Bone marrow (tissue), 2 donors: ENCODE data around the gene RIN3.
A peak's percentile ranks its signal among the peaks of the same experiment; 100 is the strongest.
"Not testable (repeated sequence)": the region's sequence is repeated elsewhere in the genome, so short reads cannot be mapped to it uniquely, and the experiment has no call there.

Experiments used
- DNase-seq, 2 donors: peaks; one replicate each; lab custom pipeline; 2025; lab: John Stamatoyannopoulos, UW

Gene RIN3

DNA sequence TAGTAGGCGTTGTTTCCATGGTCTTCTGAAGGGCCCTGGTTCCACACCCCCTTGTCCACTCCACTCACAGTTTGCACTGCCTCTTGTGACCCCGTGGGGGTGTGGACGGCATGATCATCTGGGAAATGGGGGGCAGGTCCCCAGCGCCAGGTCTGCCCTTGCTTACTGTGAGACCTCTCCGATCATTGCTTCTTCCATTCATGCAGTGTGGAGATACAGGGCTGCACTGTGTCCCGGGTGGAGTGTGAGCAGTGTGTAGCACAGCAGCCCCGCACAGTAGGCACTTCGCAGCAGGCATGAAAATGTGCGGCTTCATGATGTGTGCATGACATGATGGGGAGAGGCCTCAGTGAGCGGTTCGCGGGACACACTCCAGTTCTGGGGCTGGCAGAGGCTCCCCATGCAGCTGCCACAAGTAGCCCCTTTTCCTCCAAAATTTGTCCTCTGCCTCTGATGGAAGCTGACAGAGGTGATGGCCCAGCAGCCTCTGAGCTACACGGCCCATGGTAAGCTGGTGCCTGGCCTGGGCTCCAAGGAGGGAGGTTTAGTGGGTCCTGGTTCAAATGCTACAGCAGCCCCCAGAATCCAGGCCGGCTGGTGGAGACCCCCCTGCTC, 15.0 kb downstream of the RIN3 start:
- no peak for DNase-seq

DNA sequence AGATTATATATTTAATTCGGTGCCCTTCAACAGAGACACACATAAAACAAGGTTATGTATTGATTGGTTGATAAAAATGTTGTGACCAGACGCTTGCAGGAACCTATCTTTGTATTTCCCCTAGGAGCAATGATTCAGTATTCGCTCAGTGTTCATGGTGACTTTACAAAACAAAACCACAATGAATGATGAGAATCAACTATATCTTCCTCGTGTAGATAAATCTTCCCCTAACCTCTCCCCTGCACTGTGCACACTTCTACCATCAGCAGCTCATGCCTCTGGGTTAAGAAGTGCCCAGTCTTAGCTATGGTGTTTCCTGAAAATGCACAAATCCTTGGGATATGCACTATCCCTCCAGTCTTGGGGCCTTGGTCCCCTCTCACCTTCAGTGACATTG, 16.3 kb downstream of the RIN3 start:
- DNase-seq = no peak

DNA sequence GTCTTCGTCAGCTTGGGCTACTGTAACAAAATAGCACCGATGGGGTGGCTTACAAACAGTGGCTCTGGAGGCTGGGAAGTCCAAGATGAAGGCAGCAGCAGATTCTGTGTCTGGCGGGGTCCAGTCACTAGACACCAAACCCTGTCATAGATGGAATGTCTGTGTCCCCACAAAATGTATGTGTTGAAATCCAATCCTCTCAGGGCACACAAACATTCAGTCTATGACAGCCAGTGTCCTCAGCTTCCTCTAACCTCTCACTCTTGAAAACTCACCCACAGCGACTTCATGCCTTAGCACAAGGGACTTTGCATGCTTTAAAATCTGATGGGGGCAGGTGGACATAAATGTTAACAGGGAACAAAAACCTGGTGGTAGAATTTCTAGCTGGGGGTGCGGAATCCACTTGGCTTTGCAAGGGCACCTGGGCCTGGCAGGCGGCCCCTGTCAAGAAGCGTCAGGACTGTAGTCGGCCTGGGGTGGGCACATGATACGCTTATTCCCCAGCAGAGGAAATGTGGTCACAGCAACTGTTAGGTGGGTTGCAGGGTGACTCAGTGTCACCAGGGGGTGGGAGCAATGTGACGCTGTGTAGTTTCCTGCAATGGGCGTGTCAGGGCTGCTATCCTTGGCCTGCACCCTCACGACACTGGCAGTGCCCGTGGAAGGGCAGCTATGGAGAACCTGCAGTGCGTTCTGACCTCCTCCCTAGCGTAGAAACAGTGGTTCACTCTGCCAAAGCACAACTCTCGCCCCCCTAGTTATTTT, 17.7 kb downstream of the RIN3 start:
- peak in 1 of 2 donors; percentile 14 for DNase-seq

DNA sequence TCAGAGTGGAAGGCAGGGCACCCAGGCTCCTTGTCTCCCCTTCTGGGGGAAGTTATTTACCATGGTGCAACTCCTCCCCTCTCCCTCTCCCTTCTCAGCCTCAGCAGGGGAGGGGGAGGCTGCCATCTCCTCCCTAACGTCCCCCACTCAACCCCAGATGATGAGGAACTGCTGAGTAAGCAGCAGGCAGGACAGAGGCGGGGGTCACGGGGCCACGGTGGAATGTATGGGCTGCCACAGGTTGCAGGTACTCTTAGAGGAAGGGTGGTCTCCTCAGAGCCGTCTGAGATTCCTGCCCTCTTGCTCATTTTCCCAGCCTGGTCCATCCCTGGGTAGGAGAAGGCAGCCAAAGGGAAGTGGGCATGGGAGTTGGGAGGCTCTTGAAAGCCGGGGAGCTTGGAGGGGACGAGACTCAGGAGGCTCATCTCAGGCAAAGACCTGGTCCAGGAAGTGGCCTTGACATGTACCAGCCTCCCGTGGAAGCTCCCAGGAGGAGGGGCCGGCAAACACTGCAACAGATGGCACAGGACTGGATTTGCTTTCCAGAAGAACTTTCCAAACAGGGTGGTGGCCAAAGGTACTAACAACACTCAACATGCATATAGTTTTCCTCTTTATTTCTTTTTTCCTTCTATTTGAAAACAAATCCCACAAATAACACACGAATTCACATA, 19.0 kb downstream of the RIN3 start:
- no peak for DNase-seq

DNA sequence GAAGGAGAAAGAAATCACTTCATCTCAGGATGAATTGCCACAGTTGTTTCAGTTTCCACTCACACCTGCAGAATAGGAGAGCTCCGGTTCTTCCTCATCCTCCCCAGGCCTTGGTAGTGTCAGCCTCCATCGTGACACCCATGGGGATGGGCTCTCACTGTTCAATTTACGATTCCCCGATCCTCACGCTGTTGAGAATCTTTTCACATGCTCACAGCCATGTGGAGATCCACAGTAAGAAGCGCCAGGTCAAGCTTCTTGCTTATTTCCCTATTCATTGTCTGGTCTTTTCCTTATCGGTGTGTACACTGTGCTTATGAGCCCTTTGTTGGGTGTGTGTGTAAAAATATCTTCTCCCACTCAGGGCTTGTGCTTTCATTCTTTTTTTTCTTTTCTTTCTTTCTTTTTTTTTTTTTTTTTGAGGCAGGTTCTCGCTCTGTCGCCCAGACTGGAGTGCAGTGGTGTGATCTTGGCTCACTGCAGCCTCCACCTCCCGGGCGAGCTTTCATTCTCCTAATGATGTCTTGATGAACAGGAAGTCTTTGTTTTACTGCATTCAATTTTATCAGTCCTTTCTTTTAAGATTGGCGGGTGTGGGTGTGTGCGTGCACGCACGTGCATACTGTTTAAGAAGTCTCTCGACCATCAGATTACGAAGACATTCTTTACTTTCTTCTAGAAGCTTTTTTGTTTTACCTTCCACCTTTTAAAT, 21.5 kb downstream of the RIN3 start:
- DNase-seq = no peak

DNA sequence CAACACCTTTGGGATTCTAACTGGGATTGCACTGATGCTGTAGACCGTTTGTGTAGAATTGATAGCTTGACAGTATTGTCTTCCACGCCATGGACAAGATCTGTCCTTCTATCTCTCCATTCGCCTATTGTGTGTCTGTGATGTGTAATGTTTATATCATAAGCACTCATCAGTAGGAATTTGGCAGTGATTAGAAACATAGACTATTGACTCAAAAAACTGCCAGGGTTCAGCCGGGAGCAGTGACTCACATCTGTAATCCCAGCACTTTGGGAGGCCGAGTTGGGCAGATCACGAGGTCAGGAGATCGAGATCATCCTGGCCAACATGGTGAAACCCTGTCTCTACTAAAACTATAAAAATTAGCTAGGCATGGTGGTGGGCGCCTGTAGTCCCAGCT, 22.6 kb downstream of the RIN3 start:
- not testable (repeated sequence) for DNase-seq

DNA sequence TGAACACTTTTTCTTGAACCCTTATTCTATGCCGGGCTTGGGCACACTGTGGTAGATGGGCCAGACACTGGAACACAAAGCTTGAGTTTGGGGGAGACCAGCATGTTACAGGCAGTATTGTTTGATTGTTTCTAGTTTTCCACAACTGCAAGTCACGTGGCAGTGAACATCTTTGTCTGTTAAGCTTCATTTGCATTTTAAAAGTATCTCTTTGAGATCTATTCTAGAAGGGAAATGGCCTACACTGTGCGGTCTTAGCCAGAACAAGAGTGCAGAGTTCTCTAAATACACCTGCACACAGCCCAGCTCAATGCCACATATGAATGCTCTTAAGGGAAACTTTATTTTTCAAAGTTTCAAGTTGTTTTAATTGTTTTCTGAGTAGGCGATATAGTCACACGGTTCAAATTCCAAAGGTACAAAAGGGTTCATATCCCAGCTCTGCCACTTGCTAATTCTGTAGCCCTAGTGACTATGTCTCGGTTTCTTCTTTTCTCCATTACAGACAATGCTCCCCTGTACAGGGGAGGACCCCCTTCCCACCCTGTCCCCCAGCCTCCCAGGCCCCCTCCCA, 24.9 kb downstream of the RIN3 start:
- DNase-seq = no peak

DNA sequence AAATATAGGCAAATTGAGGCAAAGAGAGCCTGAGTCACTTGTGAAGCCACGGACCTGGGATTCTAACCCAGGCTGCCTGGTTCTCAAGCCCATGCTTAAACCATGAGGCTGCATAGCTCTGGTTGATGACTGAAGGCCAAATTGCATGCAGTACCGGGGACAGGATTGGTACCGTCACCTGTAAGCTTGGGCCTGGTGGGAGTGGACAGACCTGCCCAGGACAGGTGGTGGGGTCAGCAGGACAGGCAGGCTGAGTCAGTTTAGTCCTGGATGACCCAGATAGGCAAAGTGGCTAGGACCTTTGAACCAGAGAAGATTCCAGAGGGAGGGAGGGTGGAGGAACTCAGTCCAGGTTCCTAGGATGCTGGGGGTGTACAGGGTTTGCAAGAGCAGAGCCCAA, 25.8 kb downstream of the RIN3 start:
- no peak for DNase-seq

DNA sequence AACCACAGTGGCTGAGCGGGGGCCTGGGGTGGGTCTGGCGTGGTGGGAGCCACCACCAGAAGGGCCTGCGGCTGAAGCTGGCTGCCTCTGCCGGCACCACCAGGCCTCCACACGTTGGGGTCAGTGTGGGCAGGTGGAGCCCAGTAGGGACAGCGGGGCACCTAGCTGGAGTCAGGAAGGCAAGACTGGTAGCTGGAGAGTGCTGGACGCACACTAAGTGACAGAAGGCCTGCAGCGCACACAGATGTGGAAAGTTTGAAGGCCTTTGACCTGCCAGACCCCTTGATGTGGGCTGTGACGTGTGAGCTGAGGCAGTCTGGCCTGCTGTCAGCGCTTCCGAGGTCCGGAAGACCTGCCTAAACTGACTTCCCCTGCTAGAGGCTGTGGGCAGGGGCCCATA, 26.3 kb downstream of the RIN3 start:
- no peak for DNase-seq

DNA sequence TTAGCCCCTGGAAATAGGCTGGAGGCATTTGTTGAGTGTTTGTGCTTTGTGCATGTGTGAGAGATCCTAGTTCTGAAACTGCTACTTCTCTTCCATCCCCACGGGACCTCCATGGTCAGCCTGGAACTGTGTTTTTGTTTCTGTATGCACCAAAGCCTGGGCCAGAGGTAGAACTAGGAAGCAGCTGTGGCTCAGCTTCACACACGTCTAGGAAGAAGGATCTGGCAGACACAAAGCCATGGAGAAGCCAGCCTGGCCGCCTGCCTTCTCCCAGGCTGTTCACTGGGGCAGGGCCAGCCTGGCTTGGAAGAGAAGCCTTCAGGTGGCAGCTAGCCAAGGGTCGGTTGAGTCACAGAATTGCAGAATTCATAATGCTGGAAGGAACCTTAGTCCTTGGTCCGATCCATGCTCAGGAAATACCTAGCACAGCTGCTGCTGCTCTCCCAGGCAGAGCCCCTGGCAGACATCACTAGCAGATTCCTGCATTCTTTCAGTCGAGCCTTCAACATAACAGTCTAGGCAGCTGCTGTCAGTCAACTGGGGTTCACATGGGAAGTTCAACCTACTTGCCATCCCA, 27.0 kb downstream of the RIN3 start:
- DNase-seq = no peak

DNA sequence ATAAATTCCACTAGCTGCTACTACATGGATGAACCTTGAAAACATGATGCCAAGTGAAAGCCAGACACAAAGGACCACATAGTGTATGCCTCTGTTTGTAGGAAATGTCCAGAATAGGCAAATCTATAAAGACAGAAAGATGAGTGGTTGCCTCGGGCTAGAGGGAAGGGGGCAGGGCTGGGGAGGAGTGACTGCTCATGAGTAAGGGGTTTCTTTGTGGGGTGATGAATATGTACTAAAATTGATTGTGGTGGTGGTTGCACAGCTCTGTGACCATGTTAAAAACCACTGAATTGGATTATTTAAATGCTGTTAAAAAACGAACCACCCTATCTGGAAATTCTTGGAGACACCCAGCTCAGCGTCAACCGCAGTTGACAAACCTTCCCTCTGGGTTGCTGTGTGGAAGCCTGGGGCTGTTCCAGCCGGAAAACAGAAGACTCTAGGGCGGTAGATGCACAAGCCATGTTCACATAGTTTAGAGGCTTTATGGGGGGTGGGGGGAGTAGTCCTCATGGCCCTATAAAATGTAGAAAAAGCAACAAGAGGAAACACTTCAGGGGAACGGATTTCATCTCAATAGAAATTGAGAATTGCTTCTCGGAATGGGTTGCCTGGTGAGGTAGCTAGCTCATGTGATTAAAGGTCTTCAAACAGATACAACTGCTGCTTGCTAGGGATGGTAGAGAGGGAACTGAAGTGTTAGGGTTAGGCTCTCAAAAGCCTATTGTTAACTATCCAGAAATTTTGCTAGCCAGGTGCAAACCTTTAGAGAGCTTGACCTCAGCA, 29.4 kb downstream of the RIN3 start:
- DNase-seq = no peak

DNA sequence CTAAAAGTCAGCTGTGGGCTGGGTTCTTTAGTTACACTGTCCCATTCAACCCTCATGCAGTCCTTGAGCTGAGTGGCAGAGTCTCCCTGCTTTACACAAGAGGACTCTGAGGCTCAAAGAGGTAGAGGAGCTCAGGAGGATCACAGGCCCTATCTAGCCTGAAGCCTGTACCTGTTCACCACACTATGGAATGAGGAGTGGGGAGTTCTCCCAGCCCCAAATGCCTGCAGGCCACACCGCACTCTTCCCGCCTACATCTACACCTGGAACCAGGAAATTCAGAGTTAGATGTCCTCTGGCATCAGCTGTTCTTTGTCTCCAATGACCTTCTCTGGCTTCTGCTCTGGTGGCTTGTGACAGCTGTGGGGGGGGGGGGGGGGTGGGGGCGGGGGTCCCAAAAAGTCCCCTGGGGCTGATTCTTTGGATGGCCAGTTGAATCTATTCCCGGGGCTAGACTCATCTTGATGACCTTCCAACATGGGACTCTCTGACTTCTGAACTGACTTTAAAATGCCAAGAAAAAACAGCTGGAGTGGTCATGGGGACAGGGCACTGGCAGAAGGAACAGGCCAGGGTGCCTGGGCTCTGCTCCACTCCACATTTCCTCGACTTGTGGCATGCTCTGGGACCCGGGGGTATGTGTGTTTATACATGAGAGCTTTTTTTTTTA, 30.6 kb downstream of the RIN3 start:
- no peak for DNase-seq

DNA sequence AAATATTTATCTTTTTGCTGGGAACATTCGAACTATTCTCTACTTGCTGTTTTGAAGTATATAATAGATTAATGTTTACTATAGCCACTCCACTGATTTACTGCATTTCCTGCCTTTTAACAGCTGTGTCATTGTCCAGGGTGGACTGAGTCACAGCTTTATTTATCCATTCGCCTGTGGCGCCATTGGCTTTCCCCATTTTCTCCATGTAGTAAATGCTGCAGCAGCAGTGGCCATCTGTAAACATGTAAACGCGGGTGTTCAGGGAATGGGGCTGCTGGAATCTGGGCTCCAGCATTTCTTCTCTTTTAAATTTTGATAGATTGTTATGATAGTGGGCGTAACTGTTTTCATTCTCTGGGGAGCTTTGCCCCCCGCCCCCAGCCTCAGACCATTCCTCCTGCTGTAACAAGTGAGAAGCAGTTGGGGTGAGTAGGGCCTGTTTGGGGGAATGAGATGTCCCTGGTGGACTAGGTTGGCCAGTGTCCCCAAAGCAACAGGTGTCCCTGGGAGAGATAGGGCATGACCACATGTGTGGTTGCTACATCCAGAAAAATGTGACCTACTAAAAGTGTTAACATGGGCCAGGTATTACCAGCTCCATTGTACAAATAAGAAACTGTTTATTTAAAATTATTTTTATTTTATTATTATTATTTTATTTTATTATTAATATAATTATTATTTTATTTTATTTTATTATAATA, 32.9 kb downstream of the RIN3 start:
- DNase-seq = no peak

DNA sequence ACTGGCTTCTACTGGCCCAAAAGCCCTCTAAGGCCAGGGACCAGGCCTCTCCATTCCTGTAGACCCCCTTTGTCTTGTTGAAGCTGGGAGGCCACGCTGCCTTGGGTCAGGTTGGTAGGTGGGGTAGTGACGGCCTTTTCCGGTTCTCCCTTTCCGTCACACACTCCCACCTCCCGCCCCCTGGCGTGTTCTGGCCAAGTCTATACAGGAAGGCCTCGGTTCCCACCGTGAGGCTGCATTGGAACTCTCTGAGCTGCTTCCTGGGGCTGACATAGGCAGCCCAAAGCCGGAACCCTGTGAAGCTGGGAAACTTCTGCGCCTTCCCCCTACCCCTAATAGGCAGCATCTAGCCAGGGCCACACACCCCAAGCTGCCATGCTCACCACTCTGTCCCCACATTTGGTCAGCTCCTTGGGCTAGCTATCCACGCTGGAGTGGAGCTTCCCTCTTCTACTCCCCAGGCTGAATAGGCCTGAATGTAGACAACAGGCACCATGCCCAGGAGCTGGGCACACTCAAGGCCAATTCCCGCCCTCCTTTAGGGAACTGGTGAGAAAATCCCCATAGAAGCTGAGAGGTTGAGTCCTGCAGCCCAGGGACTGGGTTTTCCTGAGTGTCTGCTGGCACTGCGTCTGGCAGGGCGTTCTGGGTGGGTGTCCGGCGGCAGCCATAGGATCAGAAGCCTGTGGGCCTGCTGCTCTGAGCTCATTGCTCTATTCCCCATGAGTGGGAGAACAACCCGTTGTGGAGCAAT, 35.7 kb downstream of the RIN3 start:
- DNase-seq = no peak

DNA sequence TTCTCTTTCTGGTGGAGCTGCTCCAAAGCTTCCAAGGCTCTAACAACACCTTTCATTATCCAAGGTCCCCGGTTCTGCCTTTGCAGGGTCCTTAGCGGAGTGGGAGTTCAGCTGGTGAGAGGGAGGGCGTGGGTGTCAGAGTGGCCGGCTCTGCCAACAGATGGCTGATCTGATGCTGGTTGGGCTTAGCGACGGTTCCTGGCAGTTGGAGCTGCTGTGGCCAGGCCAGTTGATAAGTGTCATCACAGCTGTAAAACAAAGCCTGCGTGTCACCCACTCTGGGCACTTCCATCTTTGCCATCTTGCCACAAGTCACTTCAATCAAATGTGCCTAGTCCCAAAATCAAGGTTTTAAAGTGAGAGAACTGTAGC, 36.3 kb downstream of the RIN3 start:
- DNase-seq = no peak

DNA sequence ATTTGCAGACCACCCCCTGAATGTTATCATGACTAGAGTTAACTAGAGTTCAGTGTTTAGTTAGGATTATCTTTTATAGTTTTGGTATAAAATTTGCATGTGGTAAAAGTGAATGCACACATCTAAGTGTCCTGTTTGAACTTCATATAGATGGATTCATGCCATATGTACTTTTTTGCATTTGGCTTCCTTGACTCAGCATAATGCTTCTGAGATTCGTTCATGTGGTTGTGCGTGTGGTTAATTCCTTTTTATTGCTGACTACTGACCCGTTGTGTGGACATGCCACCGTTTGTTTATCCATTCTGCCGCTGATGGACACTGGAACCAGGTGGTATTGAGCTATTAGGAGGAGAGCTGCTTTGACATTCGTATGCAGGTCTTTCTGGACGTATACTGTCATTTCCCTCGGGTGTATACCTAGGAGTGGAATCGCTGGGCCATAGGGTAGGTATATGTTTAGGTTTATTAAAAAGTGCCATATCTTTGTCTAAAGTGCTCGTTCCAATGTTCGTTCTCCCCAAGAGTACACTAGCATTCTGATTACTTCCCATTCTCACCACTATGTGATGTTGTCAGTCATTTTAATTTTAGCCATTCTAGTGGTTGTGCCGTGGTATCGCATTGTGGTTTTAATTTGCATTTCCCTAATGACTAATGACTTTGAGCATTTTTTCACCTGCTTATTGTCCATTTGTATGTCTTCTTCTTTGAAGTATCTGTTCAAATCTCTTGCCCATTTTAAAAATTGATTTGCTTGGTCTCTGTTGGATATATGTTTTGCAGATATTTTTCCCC, 37.7 kb downstream of the RIN3 start:
- DNase-seq = peak in 1 of 2 donors; percentile 73

DNA sequence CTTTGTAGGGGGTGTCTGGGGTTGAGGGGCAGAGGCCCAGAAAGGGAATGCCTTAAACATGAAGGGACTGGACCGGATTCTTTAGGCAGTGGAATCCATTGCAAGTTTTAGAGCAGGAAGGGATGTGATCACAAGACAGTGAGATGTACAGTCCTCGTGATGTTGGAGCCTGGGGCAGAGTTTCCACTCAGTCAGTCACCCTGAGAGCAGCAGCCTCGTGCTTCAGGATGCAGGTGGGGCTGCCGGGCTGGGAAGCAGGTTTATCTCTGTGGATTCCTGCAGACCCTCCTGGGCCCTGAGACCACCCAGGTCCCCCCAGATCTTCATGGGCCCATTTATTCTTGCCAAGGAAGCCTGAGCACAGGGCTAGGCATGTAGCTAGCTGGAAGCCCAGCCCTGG, 38.5 kb downstream of the RIN3 start:
- no peak for DNase-seq

DNA sequence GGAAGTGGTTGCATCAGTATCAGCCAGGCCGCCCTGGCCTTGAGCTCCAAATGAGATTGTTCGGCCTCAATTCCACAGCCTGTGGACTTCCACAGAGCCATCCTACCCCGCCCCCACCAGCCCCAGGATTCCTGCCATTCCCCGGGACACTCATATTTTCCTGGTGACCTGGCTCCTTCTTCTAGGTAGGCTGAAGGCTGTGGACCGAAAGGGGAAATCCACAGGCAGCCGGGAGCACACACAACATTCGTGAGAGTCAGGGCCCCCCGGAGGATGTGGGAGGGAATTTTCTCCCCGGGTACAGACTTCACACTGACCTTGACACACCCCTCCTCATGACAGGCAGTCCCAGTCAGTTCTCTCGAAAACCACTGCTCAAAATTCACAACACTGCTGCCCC, 39.9 kb downstream of the RIN3 start:
- DNase-seq = no peak
